ENCODE results near the gene GFI1B.

GRCh38 chr9:132945186-132946130 lies 33.0 kb upstream of the GFI1B start:
- TF ChIP-seq, protein P1, sequence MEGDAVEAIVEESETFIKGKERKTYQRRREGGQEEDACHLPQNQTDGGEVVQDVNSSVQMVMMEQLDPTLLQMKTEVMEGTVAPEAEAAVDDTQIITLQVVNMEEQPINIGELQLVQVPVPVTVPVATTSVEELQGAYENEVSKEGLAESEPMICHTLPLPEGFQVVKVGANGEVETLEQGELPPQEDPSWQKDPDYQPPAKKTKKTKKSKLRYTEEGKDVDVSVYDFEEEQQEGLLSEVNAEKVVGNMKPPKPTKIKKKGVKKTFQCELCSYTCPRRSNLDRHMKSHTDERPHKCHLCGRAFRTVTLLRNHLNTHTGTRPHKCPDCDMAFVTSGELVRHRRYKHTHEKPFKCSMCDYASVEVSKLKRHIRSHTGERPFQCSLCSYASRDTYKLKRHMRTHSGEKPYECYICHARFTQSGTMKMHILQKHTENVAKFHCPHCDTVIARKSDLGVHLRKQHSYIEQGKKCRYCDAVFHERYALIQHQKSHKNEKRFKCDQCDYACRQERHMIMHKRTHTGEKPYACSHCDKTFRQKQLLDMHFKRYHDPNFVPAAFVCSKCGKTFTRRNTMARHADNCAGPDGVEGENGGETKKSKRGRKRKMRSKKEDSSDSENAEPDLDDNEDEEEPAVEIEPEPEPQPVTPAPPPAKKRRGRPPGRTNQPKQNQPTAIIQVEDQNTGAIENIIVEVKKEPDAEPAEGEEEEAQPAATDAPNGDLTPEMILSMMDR (conservative IDR thresholded peaks at IDR 0.05), result no peak
- TF ChIP-seq EZH2 (IDR thresholded peaks at IDR 0.05; ENCODE audit: low read depth), result no peak

All from PC-9 (cell line).